H1 (cell line): Measurements from ENCODE around the gene CASTOR1. TPM values are rescaled to one million over a fixed set of nuclear protein-coding genes. Genes with fewer than 3 reads are reported as not detected.

ENCODE experiments used
- CTCF ChIA-PET: fragments of 300-600 bp; sonication (Branson Sonifier 250); formaldehyde crosslinking; loops from one replicate; lab custom pipeline; 2021; ENCODE audit not compliant: partially characterized antibody; lab: Charles Lee
- POLR2A ChIA-PET: fragments of 300-600 bp; sonication (Branson Sonifier 250); formaldehyde crosslinking; loops from one replicate; lab custom pipeline; 2021; ENCODE audit warnings: inconsistent platforms; ENCODE audit not compliant: partially characterized antibody; lab: Charles Lee
- DNase-seq, 2 experiments: peaks; one replicate each; pipeline versions ENCODE4 v3.0.0 to v3.0.0-alpha.2; 2010 to 2022; ENCODE audit warnings: low spot score in 2 of 2, low read depth in 1 of 2, mixed read lengths in 1 of 2
- FAIRE-seq: peaks from 2 replicates; lab custom pipeline; 2011; peaks lifted over from hg19 to GRCh38; lab: Jason Lieb, UNC
- H2AFZ ChIP-seq: 2 replicates; pipeline ENCODE4 v1.8.1; 2012; ENCODE audit warnings: low read length, inconsistent platforms
- H2AK5ac ChIP-seq: 2 replicates; pipeline ENCODE4 v1.6.1; 2013; ENCODE audit warnings: low read depth, low read length
- H2BK120ac ChIP-seq: replicated peaks from 2 replicates; pipeline ENCODE3; 2013; ENCODE audit warnings: low read depth, low read length, inconsistent platforms
- H2BK12ac ChIP-seq: 2 replicates; pipeline ENCODE4 v1.6.1; 2013; ENCODE audit warnings: low read depth, low read length
- H2BK15ac ChIP-seq: 2 replicates; pipeline ENCODE4 v1.6.1; 2013; ENCODE audit warnings: low read length
- H2BK20ac ChIP-seq: 2 replicates; pipeline ENCODE4 v1.6.1; 2013; ENCODE audit warnings: low read length
- H2BK5ac ChIP-seq: 2 replicates; pipeline ENCODE4 v1.6.1; 2013; ENCODE audit warnings: low read depth, low read length
- H3K14ac ChIP-seq: 2 replicates; pipeline ENCODE4 v1.6.1; 2013; ENCODE audit warnings: inconsistent platforms; ENCODE audit not compliant: insufficient read length
- H3K18ac ChIP-seq: 2 replicates; pipeline ENCODE4 v1.6.1; 2013; ENCODE audit warnings: low read length; ENCODE audit errors: extremely low read depth
- H3K23ac ChIP-seq: 2 replicates; pipeline ENCODE4 v1.6.1; 2013; ENCODE audit warnings: inconsistent platforms; ENCODE audit not compliant: insufficient read length
- H3K23me2 ChIP-seq: 2 replicates; pipeline ENCODE4 v1.6.1; 2013; ENCODE audit warnings: low read depth, low read length
- H3K27ac ChIP-seq: 2 replicates; pipeline ENCODE4 v1.6.1; 2011; ENCODE audit warnings: low read depth, low read length, inconsistent platforms
- H3K27me3 ChIP-seq, 4 experiments: replicated peaks in 1 of 4; 1 replicate in 1 of 4; 2 replicates in 3 of 4; pipeline versions ENCODE4 v1.6.1 to v1.8.1; 2011 to 2013; ENCODE audit warnings: low read length in 3 of 4, mild to moderate bottlenecking in 3 of 4, inconsistent platforms in 2 of 4, mixed read lengths in 2 of 4, moderate library complexity in 1 of 4; ENCODE audit not compliant: control insufficient read depth in 3 of 4, insufficient read depth in 3 of 4; ENCODE audit errors: extremely low read depth in 1 of 4
- H3K36me3 ChIP-seq, 4 experiments: 2 replicates each; pipeline versions ENCODE4 v1.6.1 to v1.8.1; 2011 to 2013; ENCODE audit warnings: mild to moderate bottlenecking in 4 of 4, low read length in 3 of 4, moderate library complexity in 2 of 4, control low read depth in 1 of 4, inconsistent platforms in 1 of 4; ENCODE audit not compliant: insufficient read depth in 4 of 4, control insufficient read depth in 2 of 4
- H3K4ac ChIP-seq: replicated peaks from 2 replicates; pipeline ENCODE3; 2013; ENCODE audit warnings: low read length, low read depth, mixed read lengths, inconsistent platforms; ENCODE audit not compliant: insufficient read length
- H3K4me1 ChIP-seq, 4 experiments: replicated peaks in 1 of 4; 1 replicate in 1 of 4; 2 replicates in 3 of 4; pipeline versions ENCODE4 v1.6.1 to v1.8.1; 2011 to 2013; ENCODE audit warnings: low read length in 3 of 4, inconsistent platforms in 2 of 4, mixed read lengths in 1 of 4; ENCODE audit not compliant: insufficient read depth in 4 of 4, control insufficient read depth in 3 of 4
- H3K4me2 ChIP-seq, 2 experiments: 2 replicates each; pipeline versions ENCODE4 v1.6.1 to v1.8.1; 2011 to 2013; ENCODE audit warnings: low read depth in 2 of 2, low read length in 2 of 2, control low read depth in 1 of 2, inconsistent platforms in 1 of 2, mild to moderate bottlenecking in 1 of 2; ENCODE audit not compliant: insufficient read depth in 1 of 2
- H3K4me3 ChIP-seq, 4 experiments: fragments of 200-600, 300-600 bp in 1 of 4; sonication (generic), shearing (Covaris generic), sonication (Bioruptor Twin) in 1 of 4; 2 replicates each; pipeline versions ENCODE4 v1.5.1 to v1.8.1; 2011 to 2016; ENCODE audit warnings: low read length in 4 of 4, low read depth in 3 of 4, control low read depth in 2 of 4, inconsistent platforms in 2 of 4, mild to moderate bottlenecking in 2 of 4, mixed read lengths in 1 of 4, moderate library complexity in 1 of 4; ENCODE audit not compliant: insufficient read depth in 2 of 4; ENCODE audit errors: extremely low read depth in 1 of 4
- H3K56ac ChIP-seq: replicated peaks from 2 replicates; pipeline ENCODE3; 2013; ENCODE audit warnings: low read depth, mild to moderate bottlenecking, mixed read lengths, low read length, inconsistent platforms; ENCODE audit not compliant: insufficient read length
- H3K79me1 ChIP-seq: 2 replicates; pipeline ENCODE4 v1.6.1; 2013; ENCODE audit warnings: low read depth, low read length, control low read depth
- H3K79me2 ChIP-seq, 2 experiments: 2 replicates each; pipeline versions ENCODE4 v1.6.1 to v1.8.1; 2012 to 2013; ENCODE audit warnings: low read length in 2 of 2, mild to moderate bottlenecking in 2 of 2, inconsistent platforms in 1 of 2; ENCODE audit not compliant: insufficient read depth in 2 of 2, control insufficient read depth in 1 of 2
- H3K9ac ChIP-seq, 4 experiments: replicated peaks in 1 of 4; 1 replicate in 1 of 4; 2 replicates in 3 of 4; pipeline versions ENCODE4 v1.6.1 to v1.8.1; 2011 to 2013; ENCODE audit warnings: low read depth in 3 of 4, low read length in 3 of 4, control low read depth in 2 of 4, mild to moderate bottlenecking in 2 of 4, moderate library complexity in 2 of 4, inconsistent platforms in 1 of 4; ENCODE audit errors: extremely low read depth in 1 of 4
- H3K9me3 ChIP-seq, 2 experiments: 2 replicates each; pipeline versions ENCODE4 v1.6.1 to v1.8.1; 2012 to 2013; ENCODE audit warnings: mild to moderate bottlenecking in 2 of 2, moderate library complexity in 2 of 2, control low read depth in 1 of 2, inconsistent platforms in 1 of 2, low read depth in 1 of 2, low read length in 1 of 2, mixed read lengths in 1 of 2; ENCODE audit not compliant: insufficient read depth in 2 of 2
- H4K20me1 ChIP-seq, 2 experiments: replicated peaks in 1 of 2; 2 replicates each; pipeline versions ENCODE3 to v1.8.1; 2011 to 2013; ENCODE audit warnings: inconsistent platforms in 2 of 2, low read length in 2 of 2, mild to moderate bottlenecking in 1 of 2; ENCODE audit not compliant: insufficient read depth in 2 of 2, control insufficient read depth in 1 of 2
- H4K5ac ChIP-seq: 2 replicates; pipeline ENCODE4 v1.6.1; 2013; ENCODE audit warnings: low read length, low read depth, mixed read lengths, inconsistent platforms; ENCODE audit not compliant: insufficient read length
- H4K8ac ChIP-seq: 2 replicates; pipeline ENCODE4 v1.8.0; 2013; ENCODE audit warnings: mild to moderate bottlenecking, moderate library complexity, low read length, inconsistent platforms; ENCODE audit not compliant: insufficient read depth; ENCODE audit errors: extremely low read depth
- H4K91ac ChIP-seq: replicated peaks from 2 replicates; pipeline ENCODE3; 2013; ENCODE audit warnings: low read length, mixed read lengths, inconsistent platforms; ENCODE audit not compliant: insufficient read length
- ASH2L ChIP-seq: fragments of 200-600, 300-600 bp; sonication (generic); IDR thresholded peaks from one replicate; pipeline ENCODE4 v1.7.1; 2017; ENCODE audit warnings: low read length
- BRCA1 ChIP-seq: IDR thresholded peaks from 2 replicates; pipeline ENCODE4 v1.6.1; 2012; ENCODE audit warnings: low read depth, low read length, improper control_type of control experiment
- CBX5 ChIP-seq: fragments of 300-800, 300-1000 bp; sonication (generic); IDR thresholded peaks from 2 replicates; pipeline ENCODE4 v1.7.1; 2016; ENCODE audit warnings: antibody characterized with exemption, low read length, low read depth
- KDM4A ChIP-seq: IDR thresholded peaks from one replicate; pipeline ENCODE4 v1.7.1; 2012; ENCODE audit warnings: low read depth, mild to moderate bottlenecking, moderate library complexity, low read length, inconsistent platforms; ENCODE audit not compliant: severe bottlenecking
- SP4 ChIP-seq: IDR thresholded peaks from 2 replicates; pipeline ENCODE4 v1.6.1; 2012; ENCODE audit warnings: low read length, inconsistent platforms
- YY1 ChIP-seq: IDR thresholded peaks from 2 replicates; pipeline ENCODE4 v1.6.1; 2011; ENCODE audit warnings: low read depth, mild to moderate bottlenecking, low read length
- WGBS, 2 experiments: shearing (Covaris generic) in 1 of 2; methylation state at CpG; one replicate each; pipeline versions ENCODE4 v1.1.6 to v1.1.7; 2013 to 2015; ENCODE audit warnings: low lambda C conversion rate in 2 of 2, mixed read lengths in 2 of 2, inconsistent platforms in 1 of 2, low coverage in 1 of 2, missing lambda C conversion rate in 1 of 2; ENCODE audit not compliant: insufficient replicate concordance in 2 of 2, insufficient coverage in 1 of 2, insufficient read length in 1 of 2; ENCODE audit errors: extremely low coverage in 1 of 2, missing lambda C conversion rate in 1 of 2; 5-methylcytosine and 5-hydroxymethylcytosine counted together
- polyA plus RNA-seq, 7 experiments: library from polyadenylated mRNA; depleted of rRNA in 3 of 7; stranded (reverse) in 5 of 7; unstranded in 2 of 7; fragments of >200 nt in 5 of 7; fragments of 200-250 nt in 2 of 7; gene quantifications; 1 replicate in 5 of 7; 2 replicates in 1 of 7; 4 replicates in 1 of 7; pipeline versions ENCODE4 v1.2.1 to v1.2.3, GENCODE V29; 2011 to 2013; ENCODE audit warnings: missing spikeins in 2 of 7, mixed read lengths in 2 of 7
- total RNA-seq: library from RNA; stranded (reverse); fragmentation: NEBNext Ultra II Directional; extraction: Animal tissue kit (Norgen Biotek cat#: 25700); gene quantifications from 2 replicates; pipeline ENCODE4 v1.2.1, GENCODE V29; 2021
- TF ChIP-seq, protein P1 (sequence below): IDR thresholded peaks from 2 replicates; pipeline ENCODE4 v1.6.1; 2012; ENCODE audit warnings: inconsistent platforms

The CASTOR1 gene
- total and polyA plus RNA-seq, 2 of the 8 experiments (the other 6 are each of a cell fraction or from before 2014, with no cell fraction given): 10.3 to 36.0 TPM

DNA sequence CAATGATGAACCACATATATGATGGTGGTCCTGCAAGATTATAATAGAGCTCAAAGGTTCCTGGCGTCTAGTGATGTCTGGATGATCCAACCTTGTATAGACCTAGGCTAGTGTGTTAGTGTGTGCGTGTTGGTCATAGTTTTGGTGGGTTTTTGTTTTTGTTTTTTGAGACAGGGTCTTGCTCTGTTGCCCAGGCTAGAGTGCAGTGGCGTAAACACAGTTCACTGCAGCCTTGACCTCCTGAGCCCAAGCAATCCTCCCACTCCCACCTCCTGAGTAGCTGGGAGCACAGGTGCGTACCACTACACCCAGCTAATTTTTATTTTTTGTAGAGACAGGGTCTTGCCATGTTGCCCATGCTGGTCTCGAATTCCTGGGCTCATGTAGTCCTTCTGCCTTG lies 9.4 kb downstream of the CASTOR1 start:
- Histone ChIP-seq H3K9ac (no peak overlapping the region), H2BK5ac (no peak overlapping the region), H3K27ac (no peak overlapping the region), H3K4me1 (peaks cover 0 to 10% (median 3%) of the 10 kb centered on the region in 4 experiments; a peak in 3 of 7 replicates), H3K4me3 (no peak overlapping the region), H3K18ac (no peak overlapping the region), H2BK120ac (no peak overlapping the region), H2BK20ac (no peak overlapping the region), H2AFZ (no peak overlapping the region), H2AK5ac (no peak overlapping the region), H3K56ac (no peak overlapping the region), H3K27me3 (no peaks in the 10 kb centered on the region), H3K79me2 (no peaks in the 10 kb centered on the region), H4K91ac (no peak overlapping the region), H3K23ac (no peak overlapping the region), H3K23me2 (no peaks in the 10 kb centered on the region; the same call in 1 of the 2 replicates), H4K20me1 (no peaks in the 10 kb centered on the region), H3K79me1 (no peaks in the 10 kb centered on the region), H2BK15ac (no peak overlapping the region), H4K8ac (no peak overlapping the region), H3K4me2 (no peak overlapping the region), H3K14ac (no peak overlapping the region), H3K4ac (no peak overlapping the region), H2BK12ac (no peak overlapping the region), H3K36me3 (no peaks in the 10 kb centered on the region), H3K9me3 (no peaks in the 10 kb centered on the region), H4K5ac (no peak overlapping the region)
- 91% methylated on average over 5 of the region's 5 CpGs; no CpG with 5 or more reads in 1 of the 2 experiments for WGBS, 2 experiments
- DNase-seq (no peak), FAIRE-seq (no peak)
- CTCF ChIA-PET: interaction anchor here (0.5 to 5.3 kb wide), 8 partner anchors 8 to 703 kb away, joined by 3 to 35 read pairs (median 4); partner anchors contain the start of genes CASTOR1 and TBC1D10A
- POLR2A ChIA-PET: interaction anchor here (1.4 to 1.7 kb wide), 2 partner anchors 8 to 17 kb away, joined by 3 read pairs; no protein-coding TSS in a partner anchor
- TF ChIP-seq YY1 (no peak), KDM4A (no peak), CBX5 (no peak), BRCA1 (no peak), ASH2L (no peak), SP4 (no peak)
- TF ChIP-seq, protein P1, sequence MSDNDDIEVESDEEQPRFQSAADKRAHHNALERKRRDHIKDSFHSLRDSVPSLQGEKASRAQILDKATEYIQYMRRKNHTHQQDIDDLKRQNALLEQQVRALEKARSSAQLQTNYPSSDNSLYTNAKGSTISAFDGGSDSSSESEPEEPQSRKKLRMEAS: no peak
